A549 (cell line): ENCODE results near the gene SLC12A9. TPM values are rescaled to one million over a fixed set of nuclear protein-coding genes. Genes with fewer than 3 reads are reported as not detected.

Experiments
- ATAC-seq, 2 experiments: fragments of 200-7000 bp in 1 of 2; fragments of >200 bp in 1 of 2; cut with Nextera tagmentation in 1 of 2; cut with Tn5 transposase in 1 of 2; 3 replicates each; pipeline versions ENCODE4 v1.8.0 to v1.9.1; 2018 to 2020; ENCODE audit warnings: mild to moderate bottlenecking in 1 of 2, moderate library complexity in 1 of 2
- CTCF ChIA-PET: fragments of 300-600 bp; sonication (Branson Sonifier 250); formaldehyde crosslinking; extraction: SDS; loops from one replicate; lab custom pipeline; 2021; ENCODE audit warnings: antibody characterized with exemption, inconsistent platforms; lab: Yijun Ruan, JAX
- POLR2A ChIA-PET: fragments of 350-600 bp; formaldehyde crosslinking; extraction: SDS; loops from one replicate; lab custom pipeline; 2021; ENCODE audit warnings: antibody characterized with exemption, inconsistent platforms; lab: Yijun Ruan, JAX
- DNase-seq, 2 experiments: peaks; one replicate each; pipeline versions ENCODE4 v3.0.0 to v3.0.0-alpha.2; 2011 to 2016; ENCODE audit warnings: low read depth in 1 of 2, low spot score in 1 of 2
- FAIRE-seq: peaks from 2 replicates; lab custom pipeline; 2011; peaks lifted over from hg19 to GRCh38; lab: Jason Lieb, UNC
- H3K27ac ChIP-seq, 2 experiments: fragments of >200 bp; sonication (Bioruptor Twin); formaldehyde crosslinking; 3 replicates each; pipeline ENCODE4 v1.5.1; 2016 to 2017
- H3K4me1 ChIP-seq: fragments of >200 bp; sonication (Bioruptor Twin); formaldehyde crosslinking; 3 replicates; pipeline ENCODE4 v1.6.1; 2016
- H3K4me2 ChIP-seq: fragments of >200 bp; sonication (Bioruptor Twin); formaldehyde crosslinking; 3 replicates; pipeline ENCODE4 v1.6.1; 2016
- H3K4me3 ChIP-seq: fragments of >200 bp; sonication (Bioruptor Twin); formaldehyde crosslinking; 3 replicates; pipeline ENCODE4 v1.5.1; 2016
- H3K9me3 ChIP-seq: fragments of >200 bp; sonication (Bioruptor Twin); formaldehyde crosslinking; 3 replicates; pipeline ENCODE4 v1.6.1; 2016
- BHLHE40 ChIP-seq: IDR thresholded peaks from 2 replicates; pipeline ENCODE4 v1.6.1; 2012; ENCODE audit warnings: low read depth, low read length, inconsistent platforms
- CBX2 ChIP-seq: fragments of 200-600 bp; sonication (generic); IDR thresholded peaks from 2 replicates; pipeline ENCODE4 v1.6.1; 2016; ENCODE audit warnings: low read depth, mild to moderate bottlenecking, borderline replicate concordance
- EHF ChIP-seq: fragments of 250-450 bp; sonication (Bioruptor Pico); IDR thresholded peaks from 2 replicates; pipeline ENCODE4 v1.5.0; 2020; ENCODE audit warnings: mild to moderate bottlenecking
- EHMT2 ChIP-seq: fragments of 200-600 bp; sonication (generic); IDR thresholded peaks from 2 replicates; pipeline ENCODE4 v1.6.1; 2016; ENCODE audit warnings: antibody characterized with exemption, low read depth, mild to moderate bottlenecking, moderate library complexity
- EP300 ChIP-seq, 2 experiments: fragments of >200 bp; sonication (Bioruptor Twin); formaldehyde crosslinking; IDR thresholded peaks; 2 replicates in 1 of 2; 3 replicates in 1 of 2; pipeline ENCODE4 v1.6.1; 2016 to 2017
- FOSL2 ChIP-seq, 2 experiments: fragments of 450-650 bp in 1 of 2; fragments of >200 bp in 1 of 2; sonication (Bioruptor Twin) in 1 of 2; formaldehyde crosslinking; IDR thresholded peaks; 2 replicates each; pipeline versions ENCODE4 v1.5.0 to v1.6.1; 2016 to 2020; ENCODE audit warnings: mild to moderate bottlenecking in 1 of 2, moderate library complexity in 1 of 2
- GATA3 ChIP-seq: IDR thresholded peaks from 2 replicates; pipeline ENCODE4 v1.6.1; 2012; ENCODE audit warnings: borderline replicate concordance
- HOXA7 ChIP-seq: fragments of 250-450 bp; sonication (Bioruptor Pico); IDR thresholded peaks from 2 replicates; pipeline ENCODE4 v1.5.0; 2020; ENCODE audit warnings: mild to moderate bottlenecking, moderate library complexity
- HOXB13 ChIP-seq: fragments of 250-450 bp; sonication (Bioruptor Pico); IDR thresholded peaks from 2 replicates; pipeline ENCODE4 v1.5.0; 2020; ENCODE audit warnings: low read depth, mild to moderate bottlenecking, moderate library complexity
- JUNB ChIP-seq: fragments of >200 bp; sonication (Bioruptor Twin); formaldehyde crosslinking; IDR thresholded peaks from 2 replicates; pipeline ENCODE4 v1.6.1; 2016
- NFE2L2 ChIP-seq: fragments of 150-350 bp; conservative IDR thresholded peaks from 2 replicates; pipeline ENCODE4 v1.6.1; 2014; ENCODE audit warnings: low read length
- NPAS2 ChIP-seq: fragments of 250-450 bp; sonication (Bioruptor Pico); IDR thresholded peaks from 2 replicates; pipeline ENCODE4 v1.8.0; 2022; ENCODE audit warnings: mild to moderate bottlenecking, moderate library complexity, borderline replicate concordance
- POLR2AphosphoS2 ChIP-seq: conservative IDR thresholded peaks from 2 replicates; pipeline ENCODE4 v1.6.1; 2012; ENCODE audit warnings: low read length, improper control_type of control experiment, inconsistent platforms
- RARB ChIP-seq: fragments of 250-450 bp; sonication (Bioruptor Pico); IDR thresholded peaks from 2 replicates; pipeline ENCODE4 v1.8.0; 2021; ENCODE audit warnings: mild to moderate bottlenecking, moderate library complexity
- TP53 ChIP-seq: fragments of 250-450 bp; sonication (Bioruptor Pico); IDR thresholded peaks from 2 replicates; pipeline ENCODE4 v1.5.0; 2021; ENCODE audit warnings: mild to moderate bottlenecking, moderate library complexity
- WGBS: methylation state at CpG from one replicate; pipeline ENCODE4 v1.1.6; 2017; ENCODE audit errors: missing lambda C conversion rate; 5-methylcytosine and 5-hydroxymethylcytosine counted together
- polyA plus RNA-seq, 4 experiments: library from polyadenylated mRNA; depleted of rRNA in 3 of 4; stranded (reverse); fragments of >200 nt; fragmentation: RNase III in 1 of 4; extraction: RNeasy Plus Mini Kit Qiagen cat#74134 plus additional on column Dnase treatment in 1 of 4; gene quantifications; 2 replicates in 3 of 4; 3 replicates in 1 of 4; pipeline ENCODE4 v1.2.3, GENCODE V29; 2011 to 2017
- TF ChIP-seq, protein P1 (sequence below): fragments of 450-650 bp; IDR thresholded peaks from 2 replicates; pipeline ENCODE4 v1.6.1; 2014; ENCODE audit warnings: antibody characterized with exemption
- TF ChIP-seq, protein P2 (sequence below): fragments of >200 bp; sonication (Bioruptor Twin); formaldehyde crosslinking; IDR thresholded peaks from 3 replicates; pipeline ENCODE4 v1.5.1; 2016
- TF ChIP-seq, protein P3 (sequence below): fragments of 200-600 bp; sonication (generic); IDR thresholded peaks from 2 replicates; pipeline ENCODE4 v1.6.1; 2016; ENCODE audit warnings: antibody characterized with exemption, mild to moderate bottlenecking, moderate library complexity

The SLC12A9 gene
- polyA plus RNA-seq, 2 of the 4 experiments (the other 2 are of a cell fraction) = 6.2 to 13.4 TPM

DNA sequence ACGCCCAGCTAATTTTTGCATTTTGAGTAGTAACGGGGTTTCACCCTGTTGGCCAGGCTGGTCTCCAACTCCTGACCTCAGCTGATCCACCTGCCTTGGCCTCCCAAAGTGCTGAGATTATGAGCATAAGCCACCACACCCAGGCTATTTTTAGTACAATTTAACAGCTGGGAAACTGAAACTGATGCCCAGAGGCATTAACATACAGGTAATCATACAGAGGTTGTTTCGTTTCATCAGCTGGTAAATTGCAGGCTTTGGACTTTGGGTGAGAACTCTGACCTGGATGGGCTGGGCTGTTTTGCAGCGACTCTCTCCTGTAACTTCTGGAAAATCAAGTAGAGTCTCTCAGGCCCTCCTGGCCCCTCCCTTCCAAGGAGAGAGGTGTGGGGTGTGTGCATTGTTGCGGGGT, 49.4 kb downstream of the SLC12A9 start:
- POLR2A ChIA-PET = interaction anchor here (0.7 kb wide), 1 partner anchor 63 kb away, joined by 5 read pairs; no protein-coding TSS in a partner anchor
- no peak overlapping the region for H3K4me3 ChIP-seq

DNA sequence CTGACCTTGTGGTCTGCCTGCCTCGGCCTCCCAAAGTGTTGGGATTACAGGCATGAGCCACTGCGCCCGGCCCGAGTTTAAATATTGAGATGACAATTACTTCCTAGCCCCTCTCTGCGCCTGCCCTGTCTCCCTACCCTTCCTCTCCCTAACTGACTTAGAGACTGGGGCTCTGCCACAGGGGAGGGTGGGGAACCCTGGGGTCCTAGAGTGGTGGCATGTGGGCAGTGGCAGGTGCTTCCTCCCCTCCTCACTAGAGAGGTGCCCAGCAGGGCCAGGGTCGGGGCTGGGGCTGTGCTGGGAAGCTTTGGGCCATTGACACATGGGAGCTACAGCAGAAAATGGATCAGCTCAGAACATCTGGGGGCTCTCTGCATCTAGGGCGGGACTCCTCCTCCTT, 50.1 kb downstream of the SLC12A9 start:
- H3K4me1 ChIP-seq = no peaks in the 10 kb centered on the region
- no peak overlapping the region for H3K4me2 ChIP-seq
- TF ChIP-seq EP300 (IDR thresholded peaks at IDR 0.05) (no peak), EHMT2 (no peak), EHF (CRISPR knock-in tag) (no peak), GATA3 (no peak)
- TF ChIP-seq, protein P1, sequence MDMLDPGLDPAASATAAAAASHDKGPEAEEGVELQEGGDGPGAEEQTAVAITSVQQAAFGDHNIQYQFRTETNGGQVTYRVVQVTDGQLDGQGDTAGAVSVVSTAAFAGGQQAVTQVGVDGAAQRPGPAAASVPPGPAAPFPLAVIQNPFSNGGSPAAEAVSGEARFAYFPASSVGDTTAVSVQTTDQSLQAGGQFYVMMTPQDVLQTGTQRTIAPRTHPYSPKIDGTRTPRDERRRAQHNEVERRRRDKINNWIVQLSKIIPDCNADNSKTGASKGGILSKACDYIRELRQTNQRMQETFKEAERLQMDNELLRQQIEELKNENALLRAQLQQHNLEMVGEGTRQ = no peak
- TF ChIP-seq, protein P2, sequence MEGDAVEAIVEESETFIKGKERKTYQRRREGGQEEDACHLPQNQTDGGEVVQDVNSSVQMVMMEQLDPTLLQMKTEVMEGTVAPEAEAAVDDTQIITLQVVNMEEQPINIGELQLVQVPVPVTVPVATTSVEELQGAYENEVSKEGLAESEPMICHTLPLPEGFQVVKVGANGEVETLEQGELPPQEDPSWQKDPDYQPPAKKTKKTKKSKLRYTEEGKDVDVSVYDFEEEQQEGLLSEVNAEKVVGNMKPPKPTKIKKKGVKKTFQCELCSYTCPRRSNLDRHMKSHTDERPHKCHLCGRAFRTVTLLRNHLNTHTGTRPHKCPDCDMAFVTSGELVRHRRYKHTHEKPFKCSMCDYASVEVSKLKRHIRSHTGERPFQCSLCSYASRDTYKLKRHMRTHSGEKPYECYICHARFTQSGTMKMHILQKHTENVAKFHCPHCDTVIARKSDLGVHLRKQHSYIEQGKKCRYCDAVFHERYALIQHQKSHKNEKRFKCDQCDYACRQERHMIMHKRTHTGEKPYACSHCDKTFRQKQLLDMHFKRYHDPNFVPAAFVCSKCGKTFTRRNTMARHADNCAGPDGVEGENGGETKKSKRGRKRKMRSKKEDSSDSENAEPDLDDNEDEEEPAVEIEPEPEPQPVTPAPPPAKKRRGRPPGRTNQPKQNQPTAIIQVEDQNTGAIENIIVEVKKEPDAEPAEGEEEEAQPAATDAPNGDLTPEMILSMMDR = no peak
- 54% methylated on average over 7 of the region's 7 CpGs for WGBS
- POLR2A ChIA-PET = interaction anchor here (0.7 kb wide), 1 partner anchor 62 kb away, joined by 5 read pairs; no protein-coding TSS in a partner anchor
- FAIRE-seq = no peak
- H3K27ac ChIP-seq = no peak overlapping the region
- CTCF ChIA-PET = interaction anchor here (0.9 to 7.3 kb wide), 5 partner anchors 8 to 290 kb away, joined by 3 to 45 read pairs (median 3); partner anchors contain the start of gene ACHE
- no peak overlapping the region for H3K4me3 ChIP-seq
- no peak for ATAC-seq
- DNase-seq = no peak
- no peaks in the 10 kb centered on the region; the same call in 2 of the 3 replicates for H3K9me3 ChIP-seq

More for the DNA sequence above, 49.4 kb downstream of the SLC12A9 start:
- no peak overlapping the region for H3K4me2 ChIP-seq
- ATAC-seq = no peak
- no peaks in the 10 kb centered on the region; the same call in 2 of the 3 replicates for H3K9me3 ChIP-seq
- 63% methylated on average over 5 of the region's 5 CpGs for WGBS
- no peak for FAIRE-seq
- TF ChIP-seq HOXB13 (CRISPR knock-in tag) (no peak), FOSL2 (IDR thresholded peaks at IDR 0.05) (no peak), FOSL2 (CRISPR knock-in tag; IDR thresholded peaks at IDR 0.05) (no peak), RARB (CRISPR knock-in tag) (no peak), EP300 (IDR thresholded peaks at IDR 0.05) (no peak), CBX2 (no peak), BHLHE40 (no peak), JUNB (no peak), GATA3 (no peak), TP53 (no peak), POLR2AphosphoS2 (no peak), NPAS2 (CRISPR knock-in tag) (no peak), NFE2L2 (no peak), HOXA7 (no peak)
- TF ChIP-seq, protein P3, sequence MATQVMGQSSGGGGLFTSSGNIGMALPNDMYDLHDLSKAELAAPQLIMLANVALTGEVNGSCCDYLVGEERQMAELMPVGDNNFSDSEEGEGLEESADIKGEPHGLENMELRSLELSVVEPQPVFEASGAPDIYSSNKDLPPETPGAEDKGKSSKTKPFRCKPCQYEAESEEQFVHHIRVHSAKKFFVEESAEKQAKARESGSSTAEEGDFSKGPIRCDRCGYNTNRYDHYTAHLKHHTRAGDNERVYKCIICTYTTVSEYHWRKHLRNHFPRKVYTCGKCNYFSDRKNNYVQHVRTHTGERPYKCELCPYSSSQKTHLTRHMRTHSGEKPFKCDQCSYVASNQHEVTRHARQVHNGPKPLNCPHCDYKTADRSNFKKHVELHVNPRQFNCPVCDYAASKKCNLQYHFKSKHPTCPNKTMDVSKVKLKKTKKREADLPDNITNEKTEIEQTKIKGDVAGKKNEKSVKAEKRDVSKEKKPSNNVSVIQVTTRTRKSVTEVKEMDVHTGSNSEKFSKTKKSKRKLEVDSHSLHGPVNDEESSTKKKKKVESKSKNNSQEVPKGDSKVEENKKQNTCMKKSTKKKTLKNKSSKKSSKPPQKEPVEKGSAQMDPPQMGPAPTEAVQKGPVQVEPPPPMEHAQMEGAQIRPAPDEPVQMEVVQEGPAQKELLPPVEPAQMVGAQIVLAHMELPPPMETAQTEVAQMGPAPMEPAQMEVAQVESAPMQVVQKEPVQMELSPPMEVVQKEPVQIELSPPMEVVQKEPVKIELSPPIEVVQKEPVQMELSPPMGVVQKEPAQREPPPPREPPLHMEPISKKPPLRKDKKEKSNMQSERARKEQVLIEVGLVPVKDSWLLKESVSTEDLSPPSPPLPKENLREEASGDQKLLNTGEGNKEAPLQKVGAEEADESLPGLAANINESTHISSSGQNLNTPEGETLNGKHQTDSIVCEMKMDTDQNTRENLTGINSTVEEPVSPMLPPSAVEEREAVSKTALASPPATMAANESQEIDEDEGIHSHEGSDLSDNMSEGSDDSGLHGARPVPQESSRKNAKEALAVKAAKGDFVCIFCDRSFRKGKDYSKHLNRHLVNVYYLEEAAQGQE = no peak
- H3K27ac ChIP-seq = no peak overlapping the region
- CTCF ChIA-PET = interaction anchor here (0.8 to 7.3 kb wide), 8 partner anchors 10 to 381 kb away, joined by 3 to 45 read pairs (median 3); no protein-coding TSS in a partner anchor
- no peak for DNase-seq
- no peaks in the 10 kb centered on the region for H3K4me1 ChIP-seq
